Measurements from ENCODE around the gene TMEM117. TPM values are rescaled to one million over a fixed set of nuclear protein-coding genes. Genes with fewer than 3 reads are reported as not detected.

The TMEM117 gene
- total RNA-seq, 1 experiment from 2014 or later = 5.9 TPM

- CTCF ChIA-PET = no interaction called here
- Histone ChIP-seq H3K36me3 (ENCODE audit: insufficient read depth, low read length, poor library complexity, severe bottlenecking) (no peaks in the 10 kb centered on the region), H3K9me3 (ENCODE audit: low read depth, low read length, poor library complexity, severe bottlenecking) (no peaks in the 10 kb centered on the region), H3K4me1 (ENCODE audit: insufficient read depth, low read length, poor library complexity, severe bottlenecking) (no peaks in the 10 kb centered on the region), H3K27ac (ENCODE audit: low read depth, low read length, poor library complexity, severe bottlenecking) (no peak overlapping the region), H3K27me3 (replicated peaks; ENCODE audit: insufficient read depth, low read depth, low read length, poor library complexity) (no peaks in the 10 kb centered on the region), H3K4me3 (ENCODE audit: low read depth, low read length, poor library complexity, severe bottlenecking) (no peak overlapping the region)
- POLR2A ChIA-PET (ENCODE audit: low non-redundant PET) = no interaction called here
- intact Hi-C loops (cut with micrococcal nuclease; ENCODE audit: unreplicated experiment) = no loop called here
- DNase-seq (ENCODE audit: low spot score) = no peak
- no peak for TF ChIP-seq EZH2 (IDR thresholded peaks at IDR 0.05; ENCODE audit: borderline replicate concordance, low read depth, low read length, poor library complexity, severe bottlenecking)
- TF ChIP-seq CTCF (conservative IDR thresholded peaks at IDR 0.05; ENCODE audit: low read depth, low read length) = no peak
- no TSS peak for BruUV-seq (replicated peaks)
These were observed 498.5 kb downstream of the TMEM117 start for GRCh38 chr12:44334347-44334746.

- CTCF ChIA-PET = no interaction called here
- no peaks in the 10 kb centered on the region for H3K9me3 ChIP-seq (ENCODE audit: low read depth, low read length, poor library complexity, severe bottlenecking)
- H3K27ac ChIP-seq (ENCODE audit: low read depth, low read length, poor library complexity, severe bottlenecking) = no peak overlapping the region
- no peak for DNase-seq (ENCODE audit: low spot score)
- BruUV-seq (replicated peaks) = no TSS peak
- POLR2A ChIA-PET (ENCODE audit: low non-redundant PET) = no interaction called here
- no peaks in the 10 kb centered on the region for H3K4me1 ChIP-seq (ENCODE audit: insufficient read depth, low read length, poor library complexity, severe bottlenecking)
- H3K36me3 ChIP-seq (ENCODE audit: insufficient read depth, low read length, poor library complexity, severe bottlenecking) = no peaks in the 10 kb centered on the region
- H3K27me3 ChIP-seq (replicated peaks; ENCODE audit: insufficient read depth, low read depth, low read length, poor library complexity) = no peaks in the 10 kb centered on the region
- no peak for TF ChIP-seq CTCF (conservative IDR thresholded peaks at IDR 0.05; ENCODE audit: low read depth, low read length)
- TF ChIP-seq EZH2 (IDR thresholded peaks at IDR 0.05; ENCODE audit: borderline replicate concordance, low read depth, low read length, poor library complexity, severe bottlenecking) = no peak
- intact Hi-C loops (cut with micrococcal nuclease; ENCODE audit: unreplicated experiment) = no loop called here
- no peak overlapping the region for H3K4me3 ChIP-seq (ENCODE audit: low read depth, low read length, poor library complexity, severe bottlenecking)
These were observed 499.1 kb downstream of the TMEM117 start for GRCh38 chr12:44335030-44335429.

GRCh38 chr12:44336577-44336976 is 500.7 kb downstream of the TMEM117 start:
- CTCF ChIA-PET = no interaction called here
- POLR2A ChIA-PET (ENCODE audit: low non-redundant PET) = no interaction called here
- DNase-seq (ENCODE audit: low spot score) = no peak
- Histone ChIP-seq H3K27ac (ENCODE audit: low read depth, low read length, poor library complexity, severe bottlenecking) (no peak overlapping the region), H3K9me3 (ENCODE audit: low read depth, low read length, poor library complexity, severe bottlenecking) (no peaks in the 10 kb centered on the region), H3K36me3 (ENCODE audit: insufficient read depth, low read length, poor library complexity, severe bottlenecking) (no peaks in the 10 kb centered on the region), H3K4me1 (ENCODE audit: insufficient read depth, low read length, poor library complexity, severe bottlenecking) (no peaks in the 10 kb centered on the region), H3K27me3 (replicated peaks; ENCODE audit: insufficient read depth, low read depth, low read length, poor library complexity) (no peaks in the 10 kb centered on the region), H3K4me3 (ENCODE audit: low read depth, low read length, poor library complexity, severe bottlenecking) (no peak overlapping the region)
- no TSS peak for BruUV-seq (replicated peaks)
- intact Hi-C loops (cut with micrococcal nuclease; ENCODE audit: unreplicated experiment) = no loop called here
- no peak for TF ChIP-seq EZH2 (IDR thresholded peaks at IDR 0.05; ENCODE audit: borderline replicate concordance, low read depth, low read length, poor library complexity, severe bottlenecking)
- no peak for TF ChIP-seq CTCF (conservative IDR thresholded peaks at IDR 0.05; ENCODE audit: low read depth, low read length)

Measured in A673 (cell line).